Activated T-cell treated with anti-CD3 and anti-CD28 coated beads, Interleukin-2, amount 50 U/mL, for 24 hours (primary cell): Measurements from ENCODE around the gene RAD51AP1.
A peak's percentile ranks its signal among the peaks of the same experiment; 100 is the strongest.

Experiments
- DNase-seq: peaks from one replicate; pipeline ENCODE4 v3.0.0-alpha.2; 2020
- H3K27ac Mint-ChIP-seq: 2 replicates; pipeline ENCODE4 v1.8.0; 2020; ENCODE audit warnings: mild to moderate bottlenecking, mixed read lengths
- H3K27me3 Mint-ChIP-seq: 2 replicates; pipeline ENCODE4 v1.8.0; 2020; ENCODE audit warnings: mixed read lengths
- H3K36me3 Mint-ChIP-seq: 2 replicates; pipeline ENCODE4 v1.8.0; 2020; ENCODE audit warnings: low read depth, mixed read lengths
- H3K4me1 Mint-ChIP-seq: 2 replicates; pipeline ENCODE4 v1.8.0; 2020; ENCODE audit warnings: low read depth, mixed read lengths
- H3K4me3 Mint-ChIP-seq: 2 replicates; pipeline ENCODE4 v1.8.0; 2020; ENCODE audit warnings: mild to moderate bottlenecking, moderate library complexity, mixed read lengths
- H3K9me3 Mint-ChIP-seq: 2 replicates; pipeline ENCODE4 v1.8.0; 2020; ENCODE audit warnings: mixed read lengths

Gene RAD51AP1

GRCh38 chr12:4595881-4596280 lies 57.2 kb downstream of the RAD51AP1 start:
- H3K4me3 Mint-ChIP-seq: no peak overlapping the region
- H3K36me3 Mint-ChIP-seq: no peaks in the 10 kb centered on the region
- DNase-seq: no peak
- H3K27me3 Mint-ChIP-seq: no peaks in the 10 kb centered on the region
- no peaks in the 10 kb centered on the region for H3K4me1 Mint-ChIP-seq
- H3K9me3 Mint-ChIP-seq: no peaks in the 10 kb centered on the region
- H3K27ac Mint-ChIP-seq: no peak overlapping the region

GRCh38 chr12:4603421-4603820 lies 64.7 kb downstream of the RAD51AP1 start:
- H3K27me3 Mint-ChIP-seq: no peaks in the 10 kb centered on the region
- no peaks in the 10 kb centered on the region for H3K9me3 Mint-ChIP-seq
- H3K4me1 Mint-ChIP-seq: peaks cover 18% of the 10 kb centered on the region
- H3K4me3 Mint-ChIP-seq: no peak overlapping the region
- H3K27ac Mint-ChIP-seq: no peak overlapping the region
- H3K36me3 Mint-ChIP-seq: peaks cover 14% of the 10 kb centered on the region
- DNase-seq: no peak

- Mint-ChIP-seq H3K27me3 (no peaks in the 10 kb centered on the region), H3K27ac (no peak overlapping the region), H3K9me3 (no peaks in the 10 kb centered on the region), H3K4me1 (peaks cover 18% of the 10 kb centered on the region), H3K36me3 (peaks cover 17% of the 10 kb centered on the region), H3K4me3 (no peak overlapping the region)
- DNase-seq: no peak
Observed at GRCh38 chr12:4603946-4604345, 65.3 kb downstream of the RAD51AP1 start.

GRCh38 chr12:4604684-4605193 lies 66.0 kb downstream of the RAD51AP1 start:
- no peaks in the 10 kb centered on the region for H3K27me3 Mint-ChIP-seq
- peaks cover 18% of the 10 kb centered on the region for H3K4me1 Mint-ChIP-seq
- peak overlapping the region; percentile 96 for H3K27ac Mint-ChIP-seq
- peaks cover 23% of the 10 kb centered on the region for H3K36me3 Mint-ChIP-seq
- peak; percentile 86 for DNase-seq
- no peaks in the 10 kb centered on the region for H3K9me3 Mint-ChIP-seq
- H3K4me3 Mint-ChIP-seq: peak overlapping the region; percentile 94

GRCh38 chr12:4607056-4607455 lies 68.4 kb downstream of the RAD51AP1 start:
- Mint-ChIP-seq H3K4me3 (peak overlapping the region; percentile 30), H3K4me1 (peaks cover 18% of the 10 kb centered on the region), H3K36me3 (peaks cover 43% of the 10 kb centered on the region), H3K27ac (no peak overlapping the region), H3K27me3 (no peaks in the 10 kb centered on the region), H3K9me3 (no peaks in the 10 kb centered on the region)
- no peak for DNase-seq

- Mint-ChIP-seq H3K27ac (no peak overlapping the region), H3K36me3 (peaks cover 61% of the 10 kb centered on the region), H3K4me3 (no peak overlapping the region), H3K9me3 (no peaks in the 10 kb centered on the region), H3K4me1 (peaks cover 18% of the 10 kb centered on the region), H3K27me3 (no peaks in the 10 kb centered on the region)
- DNase-seq: no peak
Observed at GRCh38 chr12:4609071-4609470, 70.4 kb downstream of the RAD51AP1 start.
